OCI-LY3 (cell line): ENCODE results near the gene ANK3.

ENCODE experiments used
- EZH2phosphoT487 ChIP-seq: fragments of 200-600 bp; shearing (Covaris generic); IDR thresholded peaks from 2 replicates; pipeline ENCODE4 v1.6.1; 2018; ENCODE audit warnings: antibody characterized with exemption, mixed run types, low read depth
- TF ChIP-seq, protein P1 (sequence below): fragments of 200-600, 300-600 bp; sonication (generic); IDR thresholded peaks from 2 replicates; pipeline ENCODE4 v1.5.1; 2014; ENCODE audit warnings: antibody characterized with exemption, low read length, low read depth

DNA sequence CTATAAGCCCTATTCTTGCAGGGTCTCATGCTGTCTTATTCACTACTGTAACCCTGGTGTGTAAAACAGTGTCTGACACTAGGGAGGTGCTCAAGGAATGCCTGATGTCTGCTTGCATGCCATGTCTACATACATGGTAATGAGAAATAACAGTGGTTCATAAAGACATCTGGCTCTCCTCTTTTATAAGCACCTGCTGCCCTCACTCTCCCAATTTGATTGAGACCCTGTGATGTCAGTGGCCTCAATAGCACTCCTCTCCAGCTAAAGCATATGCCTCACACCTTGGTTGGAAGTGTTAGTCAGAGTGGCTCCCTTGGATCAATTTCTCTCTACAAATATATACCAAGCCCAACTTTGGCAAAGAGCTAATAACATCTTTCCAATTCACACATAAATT lies 30.6 kb downstream of the ANK3 start:
- TF ChIP-seq, protein P1, sequence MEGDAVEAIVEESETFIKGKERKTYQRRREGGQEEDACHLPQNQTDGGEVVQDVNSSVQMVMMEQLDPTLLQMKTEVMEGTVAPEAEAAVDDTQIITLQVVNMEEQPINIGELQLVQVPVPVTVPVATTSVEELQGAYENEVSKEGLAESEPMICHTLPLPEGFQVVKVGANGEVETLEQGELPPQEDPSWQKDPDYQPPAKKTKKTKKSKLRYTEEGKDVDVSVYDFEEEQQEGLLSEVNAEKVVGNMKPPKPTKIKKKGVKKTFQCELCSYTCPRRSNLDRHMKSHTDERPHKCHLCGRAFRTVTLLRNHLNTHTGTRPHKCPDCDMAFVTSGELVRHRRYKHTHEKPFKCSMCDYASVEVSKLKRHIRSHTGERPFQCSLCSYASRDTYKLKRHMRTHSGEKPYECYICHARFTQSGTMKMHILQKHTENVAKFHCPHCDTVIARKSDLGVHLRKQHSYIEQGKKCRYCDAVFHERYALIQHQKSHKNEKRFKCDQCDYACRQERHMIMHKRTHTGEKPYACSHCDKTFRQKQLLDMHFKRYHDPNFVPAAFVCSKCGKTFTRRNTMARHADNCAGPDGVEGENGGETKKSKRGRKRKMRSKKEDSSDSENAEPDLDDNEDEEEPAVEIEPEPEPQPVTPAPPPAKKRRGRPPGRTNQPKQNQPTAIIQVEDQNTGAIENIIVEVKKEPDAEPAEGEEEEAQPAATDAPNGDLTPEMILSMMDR, result no peak
- TF ChIP-seq EZH2phosphoT487, result no peak
